HepG2 (cell line): ENCODE results near the gene LASP1. TPM values are rescaled to one million over a fixed set of nuclear protein-coding genes. Genes with fewer than 3 reads are reported as not detected.

Experiments
- BRD4 ChIP-seq: sonication (generic); formaldehyde crosslinking; IDR thresholded peaks from 2 replicates; pipeline ENCODE4 v1.4.0; 2020; ENCODE audit warnings: missing genetic modification reagents
- ETV5 ChIP-seq: IDR thresholded peaks from 2 replicates; pipeline ENCODE4 v1.6.1; 2018; ENCODE audit warnings: missing biosample characterization, missing genetic modification reagents, inconsistent platforms, borderline replicate concordance
- GABPB1 ChIP-seq: IDR thresholded peaks from 2 replicates; pipeline ENCODE4 v1.6.1; 2016; ENCODE audit warnings: mild to moderate bottlenecking, missing genetic modification reagents, moderate library complexity, missing compliant biosample characterization
- GPN1 ChIP-seq: sonication (generic); formaldehyde crosslinking; IDR thresholded peaks from 2 replicates; pipeline ENCODE4 v1.5.1; 2020; ENCODE audit warnings: missing genetic modification reagents, borderline replicate concordance
- HNF4A ChIP-seq: sonication (generic); formaldehyde crosslinking; IDR thresholded peaks from 2 replicates; pipeline ENCODE4 v1.4.0; 2020; ENCODE audit warnings: missing genetic modification reagents
- KAT7 ChIP-seq: IDR thresholded peaks from 2 replicates; pipeline ENCODE4 v1.6.1; 2018; ENCODE audit warnings: borderline replicate concordance, missing compliant biosample characterization
- MAF1 ChIP-seq: sonication (generic); formaldehyde crosslinking; IDR thresholded peaks from 2 replicates; pipeline ENCODE4 v1.5.0; 2020; ENCODE audit warnings: missing genetic modification reagents, borderline replicate concordance
- NKX3-1 ChIP-seq: sonication (generic); formaldehyde crosslinking; IDR thresholded peaks from 2 replicates; pipeline ENCODE4 v1.5.0; 2020; ENCODE audit warnings: missing genetic modification reagents
- PRMT3 ChIP-seq: sonication (generic); formaldehyde crosslinking; IDR thresholded peaks from 2 replicates; pipeline ENCODE4 v1.8.1; 2022; ENCODE audit warnings: low read depth, mild to moderate bottlenecking, moderate library complexity, missing genetic modification reagents, borderline replicate concordance
- RAD51 ChIP-seq: fragments of 450-650 bp; IDR thresholded peaks from 2 replicates; pipeline ENCODE4 v1.6.1; 2016; ENCODE audit warnings: borderline replicate concordance
- RBM22 ChIP-seq: fragments of 200-400 bp; formaldehyde crosslinking; optimal IDR thresholded peaks from 2 replicates; pipeline ENCODE3; 2017; ENCODE audit warnings: mild to moderate bottlenecking, low read length, moderate library complexity
- RFX3 ChIP-seq: IDR thresholded peaks from 2 replicates; pipeline ENCODE4 v1.6.1; 2016; ENCODE audit warnings: missing biosample characterization, missing genetic modification reagents
- RXRA ChIP-seq: sonication (generic); formaldehyde crosslinking; IDR thresholded peaks from 2 replicates; pipeline ENCODE4 v1.5.1; 2020; ENCODE audit warnings: missing genetic modification reagents
- THAP11 ChIP-seq: IDR thresholded peaks from 2 replicates; pipeline ENCODE4 v1.6.1; 2016; ENCODE audit warnings: missing biosample characterization, missing genetic modification reagents
- ZBTB7B ChIP-seq: sonication (generic); formaldehyde crosslinking; IDR thresholded peaks from 2 replicates; pipeline ENCODE4 v1.4.0; 2020; ENCODE audit warnings: missing genetic modification reagents
- ZEB1 ChIP-seq: IDR thresholded peaks from 2 replicates; pipeline ENCODE4 v1.6.1; 2012; ENCODE audit warnings: mild to moderate bottlenecking, low read depth, inconsistent platforms; ENCODE audit not compliant: insufficient replicate concordance
- ZFP1 ChIP-seq: IDR thresholded peaks from 2 replicates; pipeline ENCODE4 v1.6.1; 2016
- ZNF432 ChIP-seq: sonication (generic); formaldehyde crosslinking; IDR thresholded peaks from 2 replicates; pipeline ENCODE4 v1.5.0; 2020; ENCODE audit warnings: missing genetic modification reagents, mild to moderate bottlenecking, borderline replicate concordance
- ZNF703 ChIP-seq: sonication (generic); formaldehyde crosslinking; IDR thresholded peaks from 2 replicates; pipeline ENCODE4 v1.5.1; 2020; ENCODE audit warnings: missing genetic modification reagents, mild to moderate bottlenecking, moderate library complexity, borderline replicate concordance
- ZNF713 ChIP-seq: sonication (generic); formaldehyde crosslinking; IDR thresholded peaks from 2 replicates; pipeline ENCODE4 v1.4.0; 2020; ENCODE audit warnings: mild to moderate bottlenecking, missing genetic modification reagents
- ZSCAN12 ChIP-seq: sonication (generic); formaldehyde crosslinking; IDR thresholded peaks from 2 replicates; pipeline ENCODE4 v1.9.0; 2021; ENCODE audit warnings: mild to moderate bottlenecking, missing genetic modification reagents
- polyA plus RNA-seq, 8 experiments: library from polyadenylated mRNA; depleted of rRNA in 3 of 8; stranded (reverse) in 7 of 8; unstranded in 1 of 8; fragments of >200 nt; fragmentation: Illumina TruSeq in 4 of 8; extraction: Trizol in 4 of 8; gene quantifications; 2 replicates each; pipeline versions ENCODE4 v1.2.1 to v1.2.3, GENCODE V29; 2011 to 2016; ENCODE audit warnings: low read depth in 4 of 8, missing spikeins in 1 of 8, mixed read lengths in 1 of 8; ENCODE audit not compliant: insufficient read depth in 1 of 8
- total RNA-seq, 5 experiments: library from RNA; depleted of rRNA; stranded (reverse); fragments of >200 nt; fragmentation: Illumina TruSeq; extraction: Trizol; gene quantifications; 2 replicates each; pipeline ENCODE4 v1.2.3, GENCODE V29; 2016; ENCODE audit warnings: low read depth in 1 of 5
- TF ChIP-seq, protein P1 (sequence below): sonication (generic); formaldehyde crosslinking; IDR thresholded peaks from 2 replicates; pipeline ENCODE4 v1.5.0; 2020; ENCODE audit warnings: missing genetic modification reagents
- TF ChIP-seq, protein P2 (sequence below): sonication (generic); formaldehyde crosslinking; IDR thresholded peaks from 2 replicates; pipeline ENCODE4 v1.4.0; 2020; ENCODE audit warnings: missing genetic modification reagents
- TF ChIP-seq, protein P3 (sequence below): IDR thresholded peaks from 2 replicates; pipeline ENCODE4 v1.6.1; 2016; ENCODE audit warnings: missing genetic modification reagents, missing compliant biosample characterization
- TF ChIP-seq, protein P4 (sequence below): sonication (generic); formaldehyde crosslinking; IDR thresholded peaks from 2 replicates; pipeline ENCODE4 v1.8.1; 2023; ENCODE audit warnings: missing genetic modification reagents, mild to moderate bottlenecking, borderline replicate concordance
- TF ChIP-seq, protein P5 (sequence below): fragments of 450-650 bp; IDR thresholded peaks from 2 replicates; pipeline ENCODE4 v1.6.1; 2017

Gene LASP1
- total and polyA plus RNA-seq, 2 of the 13 experiments (the other 11 are each of a cell fraction or from before 2014, with no cell fraction given), result 70.1 to 97.0 TPM

DNA sequence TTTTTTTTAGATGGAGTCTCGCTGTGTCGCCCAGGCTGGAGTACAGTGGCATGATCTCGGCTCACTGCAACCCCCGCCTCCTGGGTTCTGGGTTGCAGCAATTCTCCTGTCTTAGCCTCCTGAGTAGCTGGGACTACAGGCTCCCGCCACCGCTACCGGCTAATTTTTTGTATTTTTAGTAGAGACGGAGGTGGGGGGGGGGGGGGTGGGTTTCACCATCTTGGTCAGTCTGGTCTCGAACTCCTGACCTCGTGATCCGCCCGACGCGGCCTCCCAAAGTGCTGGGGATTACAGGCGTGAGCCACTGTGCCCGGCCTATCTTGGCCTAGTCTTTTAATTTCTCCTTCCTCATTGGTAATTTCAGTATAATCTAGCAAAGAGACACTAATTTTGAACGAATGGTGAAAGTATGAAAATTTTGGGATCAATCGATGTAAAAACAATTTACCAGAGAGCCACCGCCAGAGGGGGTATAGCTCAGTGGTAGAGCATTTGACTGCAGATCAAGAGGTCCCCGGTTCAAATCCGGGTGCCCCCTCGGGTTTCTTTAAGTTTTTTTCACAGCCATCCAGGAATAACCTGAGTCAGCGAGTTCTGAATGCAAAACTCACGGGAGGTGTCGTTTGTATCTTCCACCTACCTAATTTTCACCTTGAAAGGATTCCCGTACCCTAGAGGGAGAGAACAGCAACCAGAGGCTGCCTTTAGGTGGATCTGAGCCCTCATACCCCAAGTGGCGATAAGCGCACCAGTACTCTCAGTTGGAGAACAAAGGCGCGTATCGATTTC, 2.5 kb upstream of the LASP1 start (continued):
- 0 out of 2 replicates have a peak, but pooled peaks have one; percentile 74 for TF ChIP-seq ZSCAN12 (CRISPR knock-in tag)
- 0 out of 2 replicates have a peak, but pooled peaks have one; percentile 12 for TF ChIP-seq GABPB1 (CRISPR knock-in tag)
- TF ChIP-seq ZNF703 (CRISPR knock-in tag), result no peak
- TF ChIP-seq, protein P1, sequence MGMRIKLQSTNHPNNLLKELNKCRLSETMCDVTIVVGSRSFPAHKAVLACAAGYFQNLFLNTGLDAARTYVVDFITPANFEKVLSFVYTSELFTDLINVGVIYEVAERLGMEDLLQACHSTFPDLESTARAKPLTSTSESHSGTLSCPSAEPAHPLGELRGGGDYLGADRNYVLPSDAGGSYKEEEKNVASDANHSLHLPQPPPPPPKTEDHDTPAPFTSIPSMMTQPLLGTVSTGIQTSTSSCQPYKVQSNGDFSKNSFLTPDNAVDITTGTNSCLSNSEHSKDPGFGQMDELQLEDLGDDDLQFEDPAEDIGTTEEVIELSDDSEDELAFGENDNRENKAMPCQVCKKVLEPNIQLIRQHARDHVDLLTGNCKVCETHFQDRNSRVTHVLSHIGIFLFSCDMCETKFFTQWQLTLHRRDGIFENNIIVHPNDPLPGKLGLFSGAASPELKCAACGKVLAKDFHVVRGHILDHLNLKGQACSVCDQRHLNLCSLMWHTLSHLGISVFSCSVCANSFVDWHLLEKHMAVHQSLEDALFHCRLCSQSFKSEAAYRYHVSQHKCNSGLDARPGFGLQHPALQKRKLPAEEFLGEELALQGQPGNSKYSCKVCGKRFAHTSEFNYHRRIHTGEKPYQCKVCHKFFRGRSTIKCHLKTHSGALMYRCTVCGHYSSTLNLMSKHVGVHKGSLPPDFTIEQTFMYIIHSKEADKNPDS (CRISPR knock-in tag), result peak; percentile 82; the same call in 1 of the 2 replicates
- TF ChIP-seq RFX3, result no peak
- TF ChIP-seq ZNF713 (CRISPR knock-in tag), result no peak
- TF ChIP-seq HNF4A (CRISPR knock-in tag), result peak; percentile 40
- TF ChIP-seq, protein P2, sequence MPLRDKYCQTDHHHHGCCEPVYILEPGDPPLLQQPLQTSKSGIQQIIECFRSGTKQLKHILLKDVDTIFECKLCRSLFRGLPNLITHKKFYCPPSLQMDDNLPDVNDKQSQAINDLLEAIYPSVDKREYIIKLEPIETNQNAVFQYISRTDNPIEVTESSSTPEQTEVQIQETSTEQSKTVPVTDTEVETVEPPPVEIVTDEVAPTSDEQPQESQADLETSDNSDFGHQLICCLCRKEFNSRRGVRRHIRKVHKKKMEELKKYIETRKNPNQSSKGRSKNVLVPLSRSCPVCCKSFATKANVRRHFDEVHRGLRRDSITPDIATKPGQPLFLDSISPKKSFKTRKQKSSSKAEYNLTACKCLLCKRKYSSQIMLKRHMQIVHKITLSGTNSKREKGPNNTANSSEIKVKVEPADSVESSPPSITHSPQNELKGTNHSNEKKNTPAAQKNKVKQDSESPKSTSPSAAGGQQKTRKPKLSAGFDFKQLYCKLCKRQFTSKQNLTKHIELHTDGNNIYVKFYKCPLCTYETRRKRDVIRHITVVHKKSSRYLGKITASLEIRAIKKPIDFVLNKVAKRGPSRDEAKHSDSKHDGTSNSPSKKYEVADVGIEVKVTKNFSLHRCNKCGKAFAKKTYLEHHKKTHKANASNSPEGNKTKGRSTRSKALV (CRISPR knock-in tag), result peak; percentile 80; the same call in 1 of the 2 replicates
- TF ChIP-seq ZNF432 (CRISPR knock-in tag), result no peak
- peak; percentile 80 for TF ChIP-seq NKX3-1
- TF ChIP-seq, protein P3, sequence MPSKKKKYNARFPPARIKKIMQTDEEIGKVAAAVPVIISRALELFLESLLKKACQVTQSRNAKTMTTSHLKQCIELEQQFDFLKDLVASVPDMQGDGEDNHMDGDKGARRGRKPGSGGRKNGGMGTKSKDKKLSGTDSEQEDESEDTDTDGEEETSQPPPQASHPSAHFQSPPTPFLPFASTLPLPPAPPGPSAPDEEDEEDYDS (CRISPR knock-in tag), result no peak
- no peak for TF ChIP-seq RAD51
- TF ChIP-seq, protein P4, sequence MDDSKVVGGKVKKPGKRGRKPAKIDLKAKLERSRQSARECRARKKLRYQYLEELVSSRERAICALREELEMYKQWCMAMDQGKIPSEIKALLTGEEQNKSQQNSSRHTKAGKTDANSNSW, result no peak
- peak; percentile 38; the same call in 1 of the 2 replicates for TF ChIP-seq ETV5
- peak; percentile 70 for TF ChIP-seq ZBTB7B
- TF ChIP-seq MAF1, result peak; percentile 95
- TF ChIP-seq, protein P5, sequence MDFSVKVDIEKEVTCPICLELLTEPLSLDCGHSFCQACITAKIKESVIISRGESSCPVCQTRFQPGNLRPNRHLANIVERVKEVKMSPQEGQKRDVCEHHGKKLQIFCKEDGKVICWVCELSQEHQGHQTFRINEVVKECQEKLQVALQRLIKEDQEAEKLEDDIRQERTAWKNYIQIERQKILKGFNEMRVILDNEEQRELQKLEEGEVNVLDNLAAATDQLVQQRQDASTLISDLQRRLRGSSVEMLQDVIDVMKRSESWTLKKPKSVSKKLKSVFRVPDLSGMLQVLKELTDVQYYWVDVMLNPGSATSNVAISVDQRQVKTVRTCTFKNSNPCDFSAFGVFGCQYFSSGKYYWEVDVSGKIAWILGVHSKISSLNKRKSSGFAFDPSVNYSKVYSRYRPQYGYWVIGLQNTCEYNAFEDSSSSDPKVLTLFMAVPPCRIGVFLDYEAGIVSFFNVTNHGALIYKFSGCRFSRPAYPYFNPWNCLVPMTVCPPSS, result no peak
- no peak for TF ChIP-seq GPN1 (CRISPR knock-in tag)
- no peak for TF ChIP-seq PRMT3
- TF ChIP-seq KAT7 (CRISPR knock-in tag), result no peak; the same call in 1 of the 2 replicates
- TF ChIP-seq ZFP1 (CRISPR knock-in tag), result peak; percentile 78
- TF ChIP-seq THAP11 (CRISPR knock-in tag), result peak; percentile 56; the same call in 1 of the 2 replicates
- no peak for TF ChIP-seq RXRA (CRISPR knock-in tag)
- TF ChIP-seq ZEB1, result peak; percentile 55
- no peak for TF ChIP-seq BRD4 (CRISPR knock-in tag)
- peak; percentile 81 for TF ChIP-seq RBM22
